ENCODE data around the gene MAP4K4. TPM values are rescaled to one million over a fixed set of nuclear protein-coding genes. Genes with fewer than 3 reads are reported as not detected.

Gene MAP4K4
- total RNA-seq, 2 donors from 2014 or later, result 60.1 to 147 TPM

DNA sequence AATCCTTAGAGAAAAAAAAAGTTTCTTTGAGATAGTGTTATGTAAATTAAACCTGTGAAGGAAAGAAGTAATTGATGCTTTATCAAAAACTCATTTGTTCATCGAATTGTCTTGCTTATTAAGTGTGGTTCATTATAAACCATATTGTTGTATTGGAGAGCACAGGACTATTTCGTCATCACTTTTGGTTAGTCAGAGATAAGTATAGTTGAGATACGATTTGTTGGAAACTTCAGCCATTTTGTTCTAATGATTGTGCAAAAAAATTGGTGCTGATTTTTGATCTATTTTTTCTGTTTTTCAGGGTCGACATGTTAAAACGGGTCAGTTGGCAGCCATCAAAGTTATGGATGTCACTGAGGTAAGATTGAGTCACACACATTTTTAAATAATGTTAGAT is 92.9 kb downstream of the MAP4K4 start:
- no peaks in the 10 kb centered on the region for H3K9me3 ChIP-seq
- H3K4me1 ChIP-seq (ENCODE audit: control insufficient read depth in 1 of 2, low read depth in 2 of 2), result peaks cover 14 to 35% of the 10 kb centered on the region in 2 donors
- no peaks in the 10 kb centered on the region for H3K36me3 ChIP-seq
- no peaks in the 10 kb centered on the region for H3K27me3 ChIP-seq (replicated peaks; ENCODE audit: insufficient read depth)
- H3K4me3 ChIP-seq, result no peak overlapping the region
- no peak for ATAC-seq (ENCODE audit: insufficient number of reproducible peaks, low FRiP score, low read depth)
- H3K27ac ChIP-seq, result peak overlapping the region; percentile 38 to 76
- TF ChIP-seq, protein P1, sequence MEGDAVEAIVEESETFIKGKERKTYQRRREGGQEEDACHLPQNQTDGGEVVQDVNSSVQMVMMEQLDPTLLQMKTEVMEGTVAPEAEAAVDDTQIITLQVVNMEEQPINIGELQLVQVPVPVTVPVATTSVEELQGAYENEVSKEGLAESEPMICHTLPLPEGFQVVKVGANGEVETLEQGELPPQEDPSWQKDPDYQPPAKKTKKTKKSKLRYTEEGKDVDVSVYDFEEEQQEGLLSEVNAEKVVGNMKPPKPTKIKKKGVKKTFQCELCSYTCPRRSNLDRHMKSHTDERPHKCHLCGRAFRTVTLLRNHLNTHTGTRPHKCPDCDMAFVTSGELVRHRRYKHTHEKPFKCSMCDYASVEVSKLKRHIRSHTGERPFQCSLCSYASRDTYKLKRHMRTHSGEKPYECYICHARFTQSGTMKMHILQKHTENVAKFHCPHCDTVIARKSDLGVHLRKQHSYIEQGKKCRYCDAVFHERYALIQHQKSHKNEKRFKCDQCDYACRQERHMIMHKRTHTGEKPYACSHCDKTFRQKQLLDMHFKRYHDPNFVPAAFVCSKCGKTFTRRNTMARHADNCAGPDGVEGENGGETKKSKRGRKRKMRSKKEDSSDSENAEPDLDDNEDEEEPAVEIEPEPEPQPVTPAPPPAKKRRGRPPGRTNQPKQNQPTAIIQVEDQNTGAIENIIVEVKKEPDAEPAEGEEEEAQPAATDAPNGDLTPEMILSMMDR (IDR thresholded peaks at IDR 0.05), result no peak
- no peak for DNase-seq (ENCODE audit: low spot score)

DNA sequence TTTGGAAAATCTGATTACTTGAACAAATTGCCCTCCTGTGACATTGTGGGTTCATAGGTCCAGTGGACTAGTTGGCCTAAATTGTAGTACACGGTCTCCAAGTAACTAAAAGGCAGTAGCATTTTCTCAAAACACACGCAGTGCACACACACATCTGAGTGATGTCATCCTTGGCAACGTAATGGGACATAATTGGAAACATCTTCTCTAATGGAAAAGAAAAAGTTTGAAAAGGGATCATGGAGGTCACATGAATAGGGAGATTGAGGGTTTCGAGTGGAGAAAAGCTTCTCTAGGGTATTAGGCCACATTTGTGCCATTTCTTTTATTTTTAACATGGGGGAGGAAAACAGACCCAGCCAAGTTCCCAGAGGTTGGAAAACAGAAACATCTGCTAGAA is 93.3 kb downstream of the MAP4K4 start:
- TF ChIP-seq, protein P1 (IDR thresholded peaks at IDR 0.05), result no peak
- ATAC-seq (ENCODE audit: insufficient number of reproducible peaks, low FRiP score, low read depth) (peak; percentile 11), DNase-seq (ENCODE audit: low spot score) (no peak)
- Histone ChIP-seq H3K27ac (peak overlapping the region; percentile 38 to 76), H3K9me3 (no peaks in the 10 kb centered on the region), H3K4me3 (peak overlapping the region; percentile 37), H3K36me3 (no peaks in the 10 kb centered on the region), H3K27me3 (replicated peaks; ENCODE audit: insufficient read depth) (no peaks in the 10 kb centered on the region), H3K4me1 (ENCODE audit: control insufficient read depth in 1 of 2, low read depth in 2 of 2) (peaks cover 14 to 38% of the 10 kb centered on the region in 2 donors)

DNA sequence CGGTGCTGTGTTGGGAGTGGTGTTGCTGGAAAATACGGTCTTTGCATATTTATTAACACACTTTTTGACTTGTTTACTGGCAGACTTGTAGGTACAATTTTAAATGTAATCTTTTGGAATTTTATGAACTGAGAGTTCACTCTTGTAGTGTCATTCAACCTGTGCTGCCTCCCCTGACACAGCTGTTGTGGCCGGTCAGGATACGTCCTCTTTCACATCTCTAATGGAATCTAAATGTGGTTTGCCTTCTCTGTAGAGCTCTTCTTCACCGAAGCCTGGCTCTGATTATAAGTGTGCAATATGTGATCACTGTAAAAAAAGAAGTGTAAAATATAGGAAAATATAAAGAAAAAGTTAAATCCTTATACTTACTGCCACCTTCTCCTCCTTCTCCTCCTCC is 94.7 kb downstream of the MAP4K4 start:
- peaks cover 15 to 44% of the 10 kb centered on the region in 2 donors for H3K4me1 ChIP-seq (ENCODE audit: control insufficient read depth in 1 of 2, low read depth in 2 of 2)
- H3K4me3 ChIP-seq, result no peak overlapping the region
- no peaks in the 10 kb centered on the region for H3K9me3 ChIP-seq
- no peak for DNase-seq (ENCODE audit: low spot score)
- TF ChIP-seq, protein P1 (IDR thresholded peaks at IDR 0.05), result no peak
- no peak for ATAC-seq (ENCODE audit: insufficient number of reproducible peaks, low FRiP score, low read depth)
- no peaks in the 10 kb centered on the region for H3K36me3 ChIP-seq
- no peaks in the 10 kb centered on the region for H3K27me3 ChIP-seq (replicated peaks; ENCODE audit: insufficient read depth)
- no peak overlapping the region for H3K27ac ChIP-seq

DNA sequence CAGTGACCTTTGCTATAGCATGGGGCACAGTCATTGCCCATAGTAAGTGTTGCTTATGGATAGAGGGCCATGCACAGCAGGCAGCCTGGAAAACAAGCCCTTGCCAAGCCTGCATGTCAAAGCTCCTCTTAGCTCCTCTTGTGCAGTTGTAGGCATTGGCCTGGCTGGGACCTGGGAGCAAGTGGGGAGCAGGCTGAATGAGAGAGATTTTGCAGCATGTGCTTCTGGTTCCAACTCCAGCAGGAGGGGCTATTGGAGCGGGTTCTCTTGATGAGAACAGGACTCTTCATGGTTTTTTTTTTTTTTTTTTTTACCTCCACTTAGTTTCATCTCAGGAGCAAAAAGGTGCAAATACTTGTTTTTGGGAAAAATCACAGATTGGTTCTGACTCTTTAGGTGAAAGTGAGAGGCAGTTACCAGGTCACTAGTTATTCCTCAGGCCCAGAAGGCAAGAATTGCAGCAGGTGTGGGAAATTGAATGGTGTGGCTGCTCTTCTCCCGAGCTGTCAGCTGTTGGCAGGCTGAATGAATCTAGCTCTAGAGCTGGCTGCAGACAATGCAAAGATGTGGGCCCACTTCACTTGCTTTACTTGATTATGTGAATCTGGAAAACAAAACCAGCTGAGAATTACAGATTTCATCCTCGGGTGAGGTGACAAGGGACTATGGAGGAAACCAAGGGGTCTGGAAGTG is 95.9 kb downstream of the MAP4K4 start:
- no peak for ATAC-seq (ENCODE audit: insufficient number of reproducible peaks, low FRiP score, low read depth)
- no peak overlapping the region for H3K4me3 ChIP-seq
- no peak overlapping the region for H3K27ac ChIP-seq
- H3K4me1 ChIP-seq (ENCODE audit: control insufficient read depth in 1 of 2, low read depth in 2 of 2), result peaks cover 16 to 44% of the 10 kb centered on the region in 2 donors
- no peak for DNase-seq (ENCODE audit: low spot score)
- H3K36me3 ChIP-seq, result no peaks in the 10 kb centered on the region
- H3K27me3 ChIP-seq (replicated peaks; ENCODE audit: insufficient read depth), result no peaks in the 10 kb centered on the region
- TF ChIP-seq, protein P1 (IDR thresholded peaks at IDR 0.05), result no peak
- H3K9me3 ChIP-seq, result no peaks in the 10 kb centered on the region

DNA sequence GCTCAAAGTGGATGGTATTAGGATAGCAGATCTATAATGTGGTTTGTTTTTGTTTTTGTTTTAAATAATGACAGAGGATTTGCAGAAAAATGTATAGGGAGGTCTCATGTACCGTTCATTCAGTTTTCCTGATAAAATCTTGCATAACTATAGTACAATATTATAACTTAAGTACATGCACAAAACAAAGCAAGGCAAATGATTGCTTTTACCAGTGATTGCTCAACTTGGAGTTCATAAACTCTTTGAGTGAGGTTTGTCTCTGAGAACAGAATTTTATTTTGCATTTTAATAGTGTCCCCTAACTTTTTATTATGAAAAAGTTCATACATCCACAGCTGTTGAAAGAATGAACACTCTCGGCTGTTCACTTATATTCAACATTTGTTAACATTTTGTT is 96.6 kb downstream of the MAP4K4 start:
- Histone ChIP-seq H3K4me1 (ENCODE audit: control insufficient read depth in 1 of 2, low read depth in 2 of 2) (peaks cover 16 to 44% of the 10 kb centered on the region in 2 donors), H3K27me3 (replicated peaks; ENCODE audit: insufficient read depth) (no peaks in the 10 kb centered on the region), H3K27ac (no peak overlapping the region), H3K36me3 (no peaks in the 10 kb centered on the region), H3K9me3 (no peaks in the 10 kb centered on the region), H3K4me3 (no peak overlapping the region)
- TF ChIP-seq, protein P1 (IDR thresholded peaks at IDR 0.05), result no peak
- no peak for ATAC-seq (ENCODE audit: insufficient number of reproducible peaks, low FRiP score, low read depth)
- DNase-seq (ENCODE audit: low spot score), result no peak
